ENCODE data around the gene CLCF1. TPM values are rescaled to one million over a fixed set of nuclear protein-coding genes. Genes with fewer than 3 reads are reported as not detected.
A peak's percentile ranks its signal among the peaks of the same experiment; 100 is the strongest.

CLCF1 gene
- polyA plus RNA-seq, 2 donors: 1.4 to 2.2 TPM

DNA sequence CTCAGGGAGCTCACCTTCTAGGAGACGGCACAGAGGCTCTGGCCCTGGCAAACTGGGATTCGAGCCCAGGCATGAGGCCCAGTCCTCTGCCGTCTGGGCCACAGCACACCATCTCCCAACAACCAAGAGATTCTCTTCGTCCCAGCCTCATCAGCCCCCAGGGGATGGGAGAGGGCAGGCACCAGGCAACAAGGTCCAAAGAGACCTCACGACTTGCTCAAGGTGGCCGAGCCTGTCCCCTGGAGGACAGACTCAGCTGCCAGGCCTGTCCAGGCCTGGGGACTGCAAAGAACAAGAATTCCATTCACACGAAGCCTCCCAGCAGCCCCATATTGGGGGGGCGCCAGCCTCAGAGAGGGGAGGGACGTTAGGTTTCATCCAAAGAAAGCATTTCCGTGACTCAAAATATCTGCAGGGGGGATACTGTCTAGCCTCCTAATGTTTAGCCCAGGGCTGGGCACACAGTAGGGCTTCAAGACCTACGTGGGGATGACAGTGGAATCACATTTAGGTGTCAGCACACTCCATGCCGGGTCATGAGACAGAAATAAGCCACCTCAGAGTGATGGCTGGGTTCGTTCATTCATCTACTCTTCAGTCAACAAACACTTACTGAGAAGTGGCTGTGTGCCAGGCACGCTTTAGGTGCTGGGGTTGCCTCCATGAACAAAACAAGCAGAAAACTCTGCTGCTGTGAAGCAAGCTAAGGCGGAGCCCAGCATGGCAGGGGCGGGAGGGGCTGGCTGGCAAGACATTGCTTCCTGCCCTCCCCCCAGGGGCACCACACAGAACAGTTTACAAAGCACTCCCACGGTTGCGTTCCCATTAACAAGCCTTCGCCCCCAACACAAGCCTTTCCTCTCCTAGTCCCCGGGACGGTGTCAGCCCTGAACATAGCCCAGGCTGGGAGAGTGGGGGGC, 43.3 kb upstream of the CLCF1 start:
- Histone ChIP-seq H3K27me3 (ENCODE audit: control insufficient read depth in 1 of 2, insufficient read depth in 2 of 2, low read length in 2 of 2) (no peaks in the 10 kb centered on the region), H3K27ac (ENCODE audit: low read depth in 2 of 2, low read length in 1 of 2) (peak overlapping the region in 1 of 2 donors; percentile 38), H3K36me3 (ENCODE audit: control insufficient read depth in 2 of 2, insufficient read depth in 2 of 2, low read length in 1 of 2) (no peaks in the 10 kb centered on the region), H3K9me3 (ENCODE audit: control insufficient read depth in 2 of 2, insufficient read depth in 1 of 2, low read depth in 1 of 2, low read length in 1 of 2) (no peaks in the 10 kb centered on the region), H3K4me1 (ENCODE audit: control insufficient read depth in 2 of 2, insufficient read depth in 2 of 2, low read length in 1 of 2) (peaks cover 14 to 34% of the 10 kb centered on the region in 2 donors), H3K4me3 (ENCODE audit: low read depth in 1 of 2, low read length in 2 of 2) (no peak overlapping the region)
- 38 to 49% methylated on average over 21 of the region's 21 CpGs for WGBS, 2 donors

DNA sequence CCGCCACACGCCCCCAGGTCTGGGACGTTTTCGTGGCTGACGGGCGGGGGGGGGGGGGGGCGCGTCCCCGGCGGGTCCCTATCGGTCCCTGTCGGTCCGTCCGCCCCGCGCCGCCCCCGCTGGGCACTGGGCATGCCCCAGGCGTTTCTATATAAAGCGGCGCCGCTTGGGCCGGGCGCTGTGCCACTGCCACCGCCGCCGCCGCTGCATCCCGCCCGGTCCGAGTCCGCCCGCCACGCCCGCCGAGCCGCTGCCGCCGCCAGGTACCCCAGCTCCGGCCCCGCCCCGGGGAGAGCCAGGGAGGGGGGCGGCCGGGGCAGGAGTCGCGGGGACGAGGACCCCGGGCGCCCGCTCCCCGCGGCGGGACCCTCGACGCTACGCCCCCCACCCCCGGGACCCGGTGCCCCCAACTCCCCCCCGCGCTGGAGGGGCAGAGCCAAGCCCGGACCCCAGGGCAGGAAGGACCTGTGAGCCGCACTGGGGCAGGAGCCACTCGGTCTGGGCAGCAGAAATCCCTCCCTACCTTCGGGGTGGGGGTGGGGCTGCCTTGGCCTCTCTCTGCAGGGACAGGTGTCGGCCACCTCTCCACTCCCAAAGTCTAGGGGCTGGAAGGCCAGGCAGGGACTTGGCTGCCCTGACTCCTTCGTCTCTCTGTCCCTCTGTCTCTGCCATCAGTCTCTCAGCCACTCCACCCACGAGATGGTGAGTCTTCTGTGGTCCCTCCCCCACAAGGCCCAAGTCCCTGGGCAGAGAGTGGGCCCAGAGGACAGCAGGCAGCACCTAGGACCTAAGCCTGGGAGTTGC, 42.3 kb upstream of the CLCF1 start, which contains the start of gene CARNS1:
CARNS1 (plus strand) TSS at position 178 of the 804 bp plus-strand sequence; CDS start at position 700, 522 bp downstream.
- Histone ChIP-seq H3K4me3 (ENCODE audit: low read depth in 1 of 2, low read length in 2 of 2) (peak within 1 kb of the TSS; percentile 13 to 21), H3K4me1 (ENCODE audit: control insufficient read depth in 2 of 2, insufficient read depth in 2 of 2, low read length in 1 of 2) (peaks cover 14 to 34% of the 10 kb centered on the region in 2 donors), H3K9me3 (ENCODE audit: control insufficient read depth in 2 of 2, insufficient read depth in 1 of 2, low read depth in 1 of 2, low read length in 1 of 2) (no peaks in the 10 kb centered on the region), H3K27ac (ENCODE audit: low read depth in 2 of 2, low read length in 1 of 2) (peak within 1 kb of the TSS in 1 of 2 donors; percentile 9), H3K27me3 (ENCODE audit: control insufficient read depth in 1 of 2, insufficient read depth in 2 of 2, low read length in 2 of 2) (no peaks in the 10 kb centered on the region), H3K36me3 (ENCODE audit: control insufficient read depth in 2 of 2, insufficient read depth in 2 of 2, low read length in 1 of 2) (no peaks in the 10 kb centered on the region)
- 5 to 11% methylated on average over 37 to 67 of the region's 67 CpGs for WGBS, 2 donors

- Histone ChIP-seq H3K4me3 (ENCODE audit: low read depth in 1 of 2, low read length in 2 of 2) (no peak overlapping the region), H3K27ac (ENCODE audit: low read depth in 2 of 2, low read length in 1 of 2) (no peak overlapping the region), H3K9me3 (ENCODE audit: control insufficient read depth in 2 of 2, insufficient read depth in 1 of 2, low read depth in 1 of 2, low read length in 1 of 2) (no peaks in the 10 kb centered on the region), H3K27me3 (ENCODE audit: control insufficient read depth in 1 of 2, insufficient read depth in 2 of 2, low read length in 2 of 2) (no peaks in the 10 kb centered on the region), H3K36me3 (ENCODE audit: control insufficient read depth in 2 of 2, insufficient read depth in 2 of 2, low read length in 1 of 2) (no peaks in the 10 kb centered on the region), H3K4me1 (ENCODE audit: control insufficient read depth in 2 of 2, insufficient read depth in 2 of 2, low read length in 1 of 2) (peaks cover 10 to 16% of the 10 kb centered on the region in 2 donors)
- WGBS, 2 donors: 63 to 70% methylated on average over 2 of the region's 2 CpGs
Observed at GRCh38 chr11:67413266-67413849, 40.0 kb upstream of the CLCF1 start.

DNA sequence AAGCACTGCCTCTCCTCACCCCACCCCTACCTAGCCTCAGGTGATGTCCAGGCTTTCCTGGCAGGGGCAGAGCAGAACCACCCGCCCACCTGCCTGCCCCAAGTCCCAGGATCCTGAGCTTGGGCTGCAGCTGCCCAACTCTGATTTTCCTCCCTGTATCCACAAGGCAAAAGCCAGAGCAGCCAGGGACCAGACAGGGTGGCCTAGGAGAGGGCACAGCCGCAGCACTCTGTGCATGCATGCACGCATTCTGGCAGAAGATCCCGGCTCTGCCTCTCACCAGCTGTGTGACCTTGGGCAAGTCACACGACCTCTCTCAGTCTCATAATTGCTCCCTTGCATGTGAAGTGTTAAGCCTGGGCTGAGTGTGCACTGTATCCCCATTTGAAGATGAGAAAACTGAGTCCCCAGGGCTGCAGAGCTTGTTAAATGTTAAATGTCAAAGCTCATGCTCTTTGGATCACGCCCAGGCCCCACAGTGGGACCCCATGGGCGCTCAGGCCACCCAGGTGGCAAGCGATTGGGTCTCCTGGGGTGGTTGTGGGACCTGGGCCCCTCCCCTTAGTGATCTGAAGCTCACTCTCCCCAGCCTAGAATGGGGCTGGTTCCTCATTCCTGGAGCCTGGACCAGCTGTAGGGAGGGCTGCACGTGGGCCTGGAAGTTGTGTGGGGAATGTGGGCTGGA, 39.2 kb upstream of the CLCF1 start:
- WGBS, 2 donors: 62 to 63% methylated on average over 9 of the region's 9 CpGs
- no peaks in the 10 kb centered on the region for H3K27me3 ChIP-seq (ENCODE audit: control insufficient read depth in 1 of 2, insufficient read depth in 2 of 2, low read length in 2 of 2)
- no peaks in the 10 kb centered on the region for H3K9me3 ChIP-seq (ENCODE audit: control insufficient read depth in 2 of 2, insufficient read depth in 1 of 2, low read depth in 1 of 2, low read length in 1 of 2)
- peaks cover 10 to 14% of the 10 kb centered on the region in 2 donors for H3K4me1 ChIP-seq (ENCODE audit: control insufficient read depth in 2 of 2, insufficient read depth in 2 of 2, low read length in 1 of 2)
- H3K4me3 ChIP-seq (ENCODE audit: low read depth in 1 of 2, low read length in 2 of 2): no peak overlapping the region
- H3K27ac ChIP-seq (ENCODE audit: low read depth in 2 of 2, low read length in 1 of 2): no peak overlapping the region
- H3K36me3 ChIP-seq (ENCODE audit: control insufficient read depth in 2 of 2, insufficient read depth in 2 of 2, low read length in 1 of 2): no peaks in the 10 kb centered on the region

- Histone ChIP-seq H3K27ac (ENCODE audit: low read depth in 2 of 2, low read length in 1 of 2) (no peak overlapping the region), H3K36me3 (ENCODE audit: control insufficient read depth in 2 of 2, insufficient read depth in 2 of 2, low read length in 1 of 2) (no peaks in the 10 kb centered on the region), H3K9me3 (ENCODE audit: control insufficient read depth in 2 of 2, insufficient read depth in 1 of 2, low read depth in 1 of 2, low read length in 1 of 2) (no peaks in the 10 kb centered on the region), H3K4me3 (ENCODE audit: low read depth in 1 of 2, low read length in 2 of 2) (no peak overlapping the region), H3K4me1 (ENCODE audit: control insufficient read depth in 2 of 2, insufficient read depth in 2 of 2, low read length in 1 of 2) (peaks cover 10 to 12% of the 10 kb centered on the region in 2 donors), H3K27me3 (ENCODE audit: control insufficient read depth in 1 of 2, insufficient read depth in 2 of 2, low read length in 2 of 2) (no peaks in the 10 kb centered on the region)
- WGBS, 2 donors: 63 to 64% methylated on average over 7 of the region's 7 CpGs
Observed at GRCh38 chr11:67411785-67412152, 38.4 kb upstream of the CLCF1 start.

- peaks cover 7 to 12% of the 10 kb centered on the region in 2 donors for H3K4me1 ChIP-seq (ENCODE audit: control insufficient read depth in 2 of 2, insufficient read depth in 2 of 2, low read length in 1 of 2)
Observed at GRCh38 chr11:67410984-67411784, 37.8 kb upstream of the CLCF1 start.

GRCh38 chr11:67410369-67410831, 37.0 kb upstream of the CLCF1 start:
- Histone ChIP-seq H3K4me1 (ENCODE audit: control insufficient read depth in 2 of 2, insufficient read depth in 2 of 2, low read length in 1 of 2) (peaks cover 2 to 7% of the 10 kb centered on the region in 2 donors), H3K9me3 (ENCODE audit: control insufficient read depth in 2 of 2, insufficient read depth in 1 of 2, low read depth in 1 of 2, low read length in 1 of 2) (no peaks in the 10 kb centered on the region), H3K4me3 (ENCODE audit: low read depth in 1 of 2, low read length in 2 of 2) (no peak overlapping the region), H3K27me3 (ENCODE audit: control insufficient read depth in 1 of 2, insufficient read depth in 2 of 2, low read length in 2 of 2) (no peaks in the 10 kb centered on the region), H3K36me3 (ENCODE audit: control insufficient read depth in 2 of 2, insufficient read depth in 2 of 2, low read length in 1 of 2) (no peaks in the 10 kb centered on the region), H3K27ac (ENCODE audit: low read depth in 2 of 2, low read length in 1 of 2) (no peak overlapping the region)
- WGBS, 2 donors: 59 to 64% methylated on average over 15 of the region's 15 CpGs

More at GRCh38 chr11:67410984-67411784, 37.8 kb upstream of the CLCF1 start:
- WGBS, 2 donors: 80 to 84% methylated on average over 17 of the region's 17 CpGs
- Histone ChIP-seq H3K27ac (ENCODE audit: low read depth in 2 of 2, low read length in 1 of 2) (no peak overlapping the region), H3K4me3 (ENCODE audit: low read depth in 1 of 2, low read length in 2 of 2) (no peak overlapping the region), H3K36me3 (ENCODE audit: control insufficient read depth in 2 of 2, insufficient read depth in 2 of 2, low read length in 1 of 2) (no peaks in the 10 kb centered on the region), H3K27me3 (ENCODE audit: control insufficient read depth in 1 of 2, insufficient read depth in 2 of 2, low read length in 2 of 2) (no peaks in the 10 kb centered on the region), H3K9me3 (ENCODE audit: control insufficient read depth in 2 of 2, insufficient read depth in 1 of 2, low read depth in 1 of 2, low read length in 1 of 2) (no peaks in the 10 kb centered on the region)

- Histone ChIP-seq H3K4me1 (ENCODE audit: control insufficient read depth in 2 of 2, insufficient read depth in 2 of 2, low read length in 1 of 2) (peaks cover 0 to 3% of the 10 kb centered on the region in 2 donors), H3K36me3 (ENCODE audit: control insufficient read depth in 2 of 2, insufficient read depth in 2 of 2, low read length in 1 of 2) (no peaks in the 10 kb centered on the region), H3K27ac (ENCODE audit: low read depth in 2 of 2, low read length in 1 of 2) (peak overlapping the region in 1 of 2 donors; percentile 38), H3K9me3 (ENCODE audit: control insufficient read depth in 2 of 2, insufficient read depth in 1 of 2, low read depth in 1 of 2, low read length in 1 of 2) (no peaks in the 10 kb centered on the region), H3K27me3 (ENCODE audit: control insufficient read depth in 1 of 2, insufficient read depth in 2 of 2, low read length in 2 of 2) (no peaks in the 10 kb centered on the region), H3K4me3 (ENCODE audit: low read depth in 1 of 2, low read length in 2 of 2) (no peak overlapping the region)
- WGBS, 2 donors: 27 to 29% methylated on average over 10 to 13 of the region's 13 CpGs
Observed at GRCh38 chr11:67409781-67410368, 36.5 kb upstream of the CLCF1 start.
